Activated naive CD4-positive, alpha-beta T cell treated with anti-CD3 and anti-CD28 coated beads, Interleukin-2, amount 10 ng/mL, durations not matched to agents 7 days and 5 days (primary cell): ENCODE measurements around the gene L3MBTL3.
"Not testable (repeated sequence)": the region's sequence is repeated elsewhere in the genome, so short reads cannot be mapped to it uniquely, and the experiment has no call there.

Experiments used
- CTCF ChIA-PET: fragments of 350-600 bp; sonication (Branson Sonifier 250); formaldehyde crosslinking; loops from one replicate; lab custom pipeline; 2021; ENCODE audit warnings: antibody characterized with exemption; lab: Charles Lee
- DNase-seq: peaks from one replicate; pipeline ENCODE4 v3.0.0-alpha.2; 2020
- H3K27ac Mint-ChIP-seq: one replicate; pipeline ENCODE4 v1.8.0; 2021; ENCODE audit warnings: mild to moderate bottlenecking, moderate library complexity, mixed read lengths
- H3K27me3 Mint-ChIP-seq: one replicate; pipeline ENCODE4 v1.8.0; 2021; ENCODE audit warnings: mild to moderate bottlenecking, mixed read lengths
- H3K36me3 Mint-ChIP-seq: one replicate; pipeline ENCODE4 v1.8.0; 2021; ENCODE audit warnings: mixed read lengths
- H3K4me1 Mint-ChIP-seq: one replicate; pipeline ENCODE4 v1.8.0; 2021; ENCODE audit warnings: mixed read lengths
- H3K4me3 Mint-ChIP-seq: one replicate; pipeline ENCODE4 v1.8.0; 2021; ENCODE audit warnings: mild to moderate bottlenecking, moderate library complexity, mixed read lengths
- H3K9me3 Mint-ChIP-seq: one replicate; pipeline ENCODE4 v1.8.0; 2021; ENCODE audit warnings: mixed read lengths

L3MBTL3 gene

DNA sequence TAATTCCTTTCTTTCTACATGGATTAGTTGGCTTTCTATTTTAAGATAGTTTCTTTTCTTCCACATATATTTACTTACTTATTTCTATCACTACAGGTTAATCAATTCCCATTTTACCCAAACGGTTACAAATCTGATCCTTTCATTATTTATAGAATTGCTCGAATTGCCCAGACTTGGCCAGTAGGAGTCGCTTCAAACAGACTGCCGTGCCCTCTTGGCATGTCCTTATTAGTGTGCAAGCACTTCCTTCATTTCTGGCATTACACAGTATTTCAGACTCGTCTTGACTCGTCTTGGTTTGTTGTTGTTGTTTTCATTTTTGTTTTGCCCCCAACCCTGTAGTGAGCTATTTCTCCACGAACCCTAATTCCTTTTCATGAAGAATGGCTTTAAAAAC, 129.8 kb downstream of the L3MBTL3 start:
- no peaks in the 10 kb centered on the region for H3K27me3 Mint-ChIP-seq
- H3K4me3 Mint-ChIP-seq = no peak overlapping the region
- CTCF ChIA-PET = no interaction called here
- H3K27ac Mint-ChIP-seq = no peak overlapping the region
- peak; percentile 33 for DNase-seq
- peaks cover 5% of the 10 kb centered on the region for H3K9me3 Mint-ChIP-seq
- peaks cover 9% of the 10 kb centered on the region for H3K4me1 Mint-ChIP-seq
- H3K36me3 Mint-ChIP-seq = peaks cover 71% of the 10 kb centered on the region

DNA sequence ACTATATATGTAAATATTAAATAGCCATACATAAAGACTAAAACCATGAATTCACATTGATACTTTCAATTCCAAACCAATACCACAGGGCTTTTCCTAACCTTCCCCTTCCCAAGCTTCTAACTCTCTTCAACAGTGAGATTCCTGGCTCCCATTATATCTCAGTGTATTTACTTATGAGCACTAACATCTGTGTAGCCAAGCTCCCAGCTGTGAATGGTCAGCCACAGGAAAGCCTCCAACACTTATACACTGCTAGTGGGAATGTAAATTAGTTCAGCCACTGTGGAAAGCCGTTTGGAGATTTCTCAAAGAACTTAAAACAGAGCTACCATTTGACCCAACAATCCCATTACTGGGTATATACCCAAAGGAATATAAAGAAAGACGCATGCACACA, 130.6 kb downstream of the L3MBTL3 start:
- peaks cover 64% of the 10 kb centered on the region for H3K36me3 Mint-ChIP-seq
- CTCF ChIA-PET, DNase-seq, H3K27me3 Mint-ChIP-seq, H3K4me1 Mint-ChIP-seq, H3K9me3 Mint-ChIP-seq, H3K4me3 Mint-ChIP-seq, H3K27ac Mint-ChIP-seq: not testable (repeated sequence)

DNA sequence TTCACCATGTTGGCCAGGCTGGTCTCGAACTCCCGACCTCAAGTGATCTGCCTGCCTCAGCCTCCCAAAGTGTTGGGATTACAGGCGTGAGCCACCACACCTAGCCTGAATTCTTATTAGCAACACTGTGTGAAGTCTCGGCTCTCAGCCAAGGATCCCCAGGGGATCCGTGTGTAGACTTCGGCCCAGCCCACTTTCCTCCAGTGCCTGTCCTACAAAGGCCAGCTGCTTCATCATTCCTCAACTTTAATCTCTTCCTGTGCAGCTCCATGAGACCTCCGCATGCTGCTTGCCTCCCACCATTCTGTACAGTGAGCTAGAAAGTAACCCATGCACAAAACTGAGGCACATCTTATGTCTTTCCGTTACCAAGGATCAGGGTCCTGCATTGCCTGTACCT, 132.5 kb downstream of the L3MBTL3 start:
- Mint-ChIP-seq H3K27me3 (no peaks in the 10 kb centered on the region), H3K4me1 (peaks cover 9% of the 10 kb centered on the region), H3K4me3 (no peak overlapping the region), H3K36me3 (peaks cover 59% of the 10 kb centered on the region), H3K9me3 (peaks cover 5% of the 10 kb centered on the region), H3K27ac (no peak overlapping the region)
- no peak for DNase-seq
- CTCF ChIA-PET = no interaction called here

DNA sequence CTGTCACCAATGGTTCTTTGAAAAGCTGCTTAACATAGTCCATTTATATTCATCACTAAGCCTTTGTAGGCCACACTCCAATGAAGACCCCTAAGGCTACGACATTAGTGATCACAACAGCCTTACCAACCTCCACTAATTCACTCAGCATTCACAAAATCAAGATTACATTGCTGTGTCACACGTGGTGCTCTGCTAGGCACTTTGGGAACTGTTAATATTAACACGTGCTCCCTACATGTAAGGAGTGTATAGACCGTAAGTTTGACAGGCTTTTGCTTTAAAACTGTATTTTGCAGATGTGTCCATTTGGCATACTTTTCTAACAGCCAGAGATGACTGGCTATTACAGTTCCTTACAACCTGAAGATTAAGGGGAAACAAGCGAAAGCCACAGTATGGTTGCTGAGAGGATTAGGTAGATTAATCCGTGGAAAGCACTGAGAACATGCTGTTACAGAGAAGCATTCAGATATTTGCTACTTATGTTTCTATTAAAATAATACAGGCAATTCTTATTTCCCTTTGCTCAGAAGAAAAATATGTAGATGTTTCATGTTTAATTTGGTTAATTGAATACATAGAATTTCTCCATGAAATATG, 134.6 kb downstream of the L3MBTL3 start:
- Mint-ChIP-seq H3K4me3 (no peak overlapping the region), H3K27ac (no peak overlapping the region), H3K4me1 (peaks cover 9% of the 10 kb centered on the region), H3K36me3 (peaks cover 49% of the 10 kb centered on the region), H3K9me3 (peaks cover 5% of the 10 kb centered on the region), H3K27me3 (no peaks in the 10 kb centered on the region)
- CTCF ChIA-PET = no interaction called here
- no peak for DNase-seq

DNA sequence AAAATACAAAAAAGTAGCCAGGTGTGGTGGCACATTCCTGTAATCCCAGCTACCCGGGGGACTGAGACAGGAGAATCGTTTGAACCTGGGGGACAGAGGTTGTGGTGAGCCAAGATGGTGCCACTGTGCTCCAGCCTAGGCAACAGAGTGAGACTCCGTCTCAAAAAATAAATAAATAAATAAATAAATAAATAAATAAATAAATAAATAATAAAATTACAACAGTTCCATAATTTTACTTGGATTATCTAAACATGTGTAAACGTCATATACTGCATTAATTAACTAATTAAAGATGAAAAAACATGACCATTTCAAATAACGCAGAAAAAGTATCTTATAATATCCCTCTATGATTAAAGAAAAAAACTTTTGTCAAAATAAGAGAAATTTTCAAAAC, 138.5 kb downstream of the L3MBTL3 start:
- Mint-ChIP-seq H3K4me3 (no peak overlapping the region), H3K27me3 (no peaks in the 10 kb centered on the region), H3K27ac (no peak overlapping the region), H3K36me3 (peaks cover 43% of the 10 kb centered on the region), H3K9me3 (peaks cover 9% of the 10 kb centered on the region), H3K4me1 (peaks cover 2% of the 10 kb centered on the region)
- DNase-seq = no peak
- CTCF ChIA-PET = no interaction called here

DNA sequence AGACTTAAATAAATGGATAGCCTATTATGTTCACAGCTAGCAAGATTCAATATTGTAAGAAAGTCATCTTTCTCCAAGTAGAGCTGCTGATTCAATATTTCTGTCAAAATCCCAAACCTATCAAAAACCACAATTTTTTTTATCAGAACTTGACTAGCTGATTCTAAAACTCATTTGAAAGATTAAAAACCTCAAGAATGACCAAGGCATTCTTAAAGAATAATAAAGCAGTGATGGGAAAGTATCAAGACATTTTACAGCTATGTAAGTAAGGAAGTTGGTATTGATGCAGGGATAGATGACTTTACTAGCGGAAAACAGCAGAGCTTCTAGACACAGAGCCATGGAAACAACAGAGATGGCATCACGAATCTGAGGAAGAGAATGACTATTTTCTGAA, 139.7 kb downstream of the L3MBTL3 start:
- Mint-ChIP-seq H3K9me3 (peaks cover 9% of the 10 kb centered on the region), H3K27me3 (no peaks in the 10 kb centered on the region), H3K27ac (no peak overlapping the region), H3K36me3 (peaks cover 38% of the 10 kb centered on the region), H3K4me1 (no peaks in the 10 kb centered on the region), H3K4me3 (no peak overlapping the region)
- CTCF ChIA-PET = no interaction called here
- DNase-seq = no peak

DNA sequence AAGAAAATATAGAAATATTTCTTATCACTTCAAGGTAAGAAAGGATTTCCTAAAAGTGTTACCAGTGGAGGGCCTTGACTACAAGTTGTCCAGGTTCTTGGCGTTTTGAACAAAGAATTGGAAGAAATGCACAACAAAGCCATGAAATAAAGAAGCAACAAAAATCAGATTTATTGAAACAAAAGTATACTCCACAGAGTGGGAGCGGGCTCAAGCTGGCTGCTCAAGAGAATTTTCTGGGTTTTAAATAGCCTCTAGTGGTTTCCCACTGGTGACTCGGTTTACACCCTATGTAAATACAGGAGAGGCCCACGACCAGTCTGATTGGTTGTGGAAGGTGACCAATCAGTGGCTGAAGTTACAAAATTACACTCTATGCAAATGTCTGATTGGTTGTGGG, 140.2 kb downstream of the L3MBTL3 start:
- DNase-seq = no peak
- Mint-ChIP-seq H3K27ac (no peak overlapping the region), H3K4me3 (no peak overlapping the region), H3K36me3 (peaks cover 42% of the 10 kb centered on the region), H3K4me1 (no peaks in the 10 kb centered on the region), H3K9me3 (peaks cover 9% of the 10 kb centered on the region), H3K27me3 (no peaks in the 10 kb centered on the region)
- CTCF ChIA-PET = no interaction called here

DNA sequence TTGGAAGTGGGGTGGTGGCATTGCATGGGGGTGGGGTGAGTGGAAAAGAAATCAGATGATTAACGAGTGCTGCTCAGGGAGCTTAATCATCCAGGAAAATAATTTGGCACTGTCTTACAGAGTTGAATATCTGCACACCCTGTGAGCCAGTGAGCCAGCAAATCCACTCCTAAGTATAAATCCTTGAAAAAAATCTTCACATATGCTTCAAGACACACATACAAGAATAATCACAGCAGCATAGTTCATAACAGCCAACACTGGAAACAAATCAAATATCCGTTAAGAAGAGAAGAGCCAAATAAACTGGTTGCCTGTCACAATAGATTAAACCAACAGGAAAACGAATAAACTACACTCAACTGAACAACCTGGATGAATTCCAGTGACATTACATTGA, 141.6 kb downstream of the L3MBTL3 start:
- DNase-seq = no peak
- H3K27ac Mint-ChIP-seq = no peak overlapping the region
- CTCF ChIA-PET = no interaction called here
- H3K27me3 Mint-ChIP-seq = no peaks in the 10 kb centered on the region
- peaks cover 46% of the 10 kb centered on the region for H3K36me3 Mint-ChIP-seq
- H3K4me3 Mint-ChIP-seq = no peak overlapping the region
- no peaks in the 10 kb centered on the region for H3K4me1 Mint-ChIP-seq
- peaks cover 9% of the 10 kb centered on the region for H3K9me3 Mint-ChIP-seq

DNA sequence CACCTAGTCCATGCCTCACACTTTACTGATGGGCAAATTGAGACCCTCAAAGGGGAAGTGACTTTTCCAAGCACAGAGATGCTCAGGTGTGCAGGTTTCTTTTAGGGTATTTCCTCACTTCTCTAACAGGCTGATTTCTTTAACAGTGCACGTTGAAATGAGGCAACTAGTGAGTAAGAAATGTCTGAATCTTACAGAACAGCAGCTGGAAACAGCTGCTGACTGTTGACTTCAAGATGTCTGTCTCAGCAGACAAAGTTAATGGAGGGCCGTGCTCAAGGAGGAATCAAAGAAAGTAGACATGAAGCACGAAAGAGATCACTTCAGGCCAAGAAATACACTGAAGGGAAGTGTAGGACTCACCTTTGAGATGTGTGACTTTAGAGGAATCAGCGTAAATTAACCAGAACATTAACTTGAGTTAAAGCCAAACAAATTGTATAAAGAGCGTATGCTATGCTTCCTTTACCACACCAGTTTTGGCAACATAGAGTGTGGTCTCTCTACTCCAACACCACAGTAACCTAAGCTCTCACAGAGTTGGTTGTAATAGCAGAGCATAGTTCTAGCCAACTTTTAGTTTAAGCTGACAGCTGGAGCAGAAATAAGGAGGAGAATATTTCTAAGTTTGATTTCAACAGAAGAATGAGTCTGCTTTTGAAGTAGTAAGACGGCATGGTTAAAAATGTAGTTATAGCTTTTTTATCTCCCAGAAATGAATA, 143.5 kb downstream of the L3MBTL3 start:
- Mint-ChIP-seq H3K27ac (no peak overlapping the region), H3K9me3 (peaks cover 9% of the 10 kb centered on the region), H3K4me1 (peaks cover 2% of the 10 kb centered on the region), H3K36me3 (peaks cover 56% of the 10 kb centered on the region), H3K27me3 (peaks cover 5% of the 10 kb centered on the region), H3K4me3 (no peak overlapping the region)
- no peak for DNase-seq
- CTCF ChIA-PET = no interaction called here

DNA sequence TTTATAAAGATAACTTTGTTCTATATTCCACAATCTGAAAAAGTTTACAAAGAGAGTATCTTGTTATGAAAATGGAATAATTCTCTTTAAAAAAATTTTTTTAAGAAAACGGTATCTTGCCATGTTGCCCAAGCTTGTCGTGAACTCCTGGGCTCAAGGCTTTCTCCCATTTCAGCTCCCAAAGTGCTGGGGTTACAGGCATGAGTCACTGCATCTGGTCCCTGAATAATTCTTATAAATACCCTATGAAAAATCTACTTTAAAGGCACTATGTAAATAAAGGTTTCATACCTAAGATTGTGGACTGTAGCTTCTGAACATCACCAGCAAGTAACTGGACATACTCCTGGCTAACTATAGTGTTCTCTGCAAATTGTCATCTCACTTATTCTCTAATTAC, 144.0 kb downstream of the L3MBTL3 start:
- CTCF ChIA-PET = no interaction called here
- Mint-ChIP-seq H3K9me3 (peaks cover 9% of the 10 kb centered on the region), H3K4me3 (no peak overlapping the region), H3K4me1 (peaks cover 2% of the 10 kb centered on the region), H3K27ac (no peak overlapping the region), H3K27me3 (peaks cover 5% of the 10 kb centered on the region), H3K36me3 (peaks cover 60% of the 10 kb centered on the region)
- no peak for DNase-seq

DNA sequence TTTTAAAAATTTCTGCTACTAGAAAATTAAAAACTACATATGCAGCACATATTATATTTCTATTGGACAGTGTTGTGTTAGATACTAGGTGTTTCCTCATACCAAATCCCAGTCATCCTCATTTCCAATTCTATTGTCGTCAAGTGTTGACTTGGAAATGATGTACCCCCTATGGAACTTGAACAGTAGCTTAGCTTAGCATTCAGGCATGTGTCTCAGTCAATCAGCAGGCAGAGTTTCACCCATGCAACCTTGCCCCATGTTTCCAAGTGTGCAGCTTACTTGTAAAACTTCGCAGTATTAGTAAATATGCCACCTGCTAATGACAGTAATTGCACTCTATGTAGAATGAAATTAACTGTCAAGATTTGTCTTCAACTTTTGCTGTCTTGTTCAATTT, 144.9 kb downstream of the L3MBTL3 start:
- peaks cover 6% of the 10 kb centered on the region for H3K9me3 Mint-ChIP-seq

DNA sequence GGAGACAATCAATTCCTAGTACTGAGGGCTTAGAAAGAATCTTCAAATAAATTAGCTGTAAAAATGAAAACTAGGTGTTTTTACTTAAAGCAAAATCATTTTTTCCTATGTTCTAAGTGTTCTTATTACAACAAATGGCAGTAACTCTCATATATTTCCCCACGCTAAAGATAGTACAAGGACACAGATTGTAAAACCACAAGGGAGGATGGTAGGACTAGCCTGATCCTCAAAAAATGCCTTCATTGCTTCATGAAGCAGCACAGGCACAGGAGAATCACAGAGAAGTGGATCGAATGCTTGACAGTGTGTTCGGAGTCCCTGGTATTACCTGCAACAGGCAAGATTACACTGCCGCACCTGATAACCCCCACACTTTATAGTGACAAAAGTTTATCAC, 145.9 kb downstream of the L3MBTL3 start:
- peaks cover 5% of the 10 kb centered on the region for H3K27me3 Mint-ChIP-seq
- CTCF ChIA-PET = interaction anchor here (0.8 kb wide), 1 partner anchor 59 kb away, joined by 3 read pairs; no protein-coding TSS in a partner anchor
- H3K9me3 Mint-ChIP-seq = peaks cover 2% of the 10 kb centered on the region
- H3K4me3 Mint-ChIP-seq = no peak overlapping the region
- peaks cover 2% of the 10 kb centered on the region for H3K4me1 Mint-ChIP-seq
- no peak for DNase-seq
- H3K36me3 Mint-ChIP-seq = peaks cover 48% of the 10 kb centered on the region
- H3K27ac Mint-ChIP-seq = no peak overlapping the region

More for the DNA sequence above, 144.9 kb downstream of the L3MBTL3 start:
- H3K4me3 Mint-ChIP-seq = no peak overlapping the region
- peaks cover 2% of the 10 kb centered on the region for H3K4me1 Mint-ChIP-seq
- H3K27ac Mint-ChIP-seq = no peak overlapping the region
- peaks cover 5% of the 10 kb centered on the region for H3K27me3 Mint-ChIP-seq
- H3K36me3 Mint-ChIP-seq = peaks cover 57% of the 10 kb centered on the region
- CTCF ChIA-PET = no interaction called here
- DNase-seq = no peak

DNA sequence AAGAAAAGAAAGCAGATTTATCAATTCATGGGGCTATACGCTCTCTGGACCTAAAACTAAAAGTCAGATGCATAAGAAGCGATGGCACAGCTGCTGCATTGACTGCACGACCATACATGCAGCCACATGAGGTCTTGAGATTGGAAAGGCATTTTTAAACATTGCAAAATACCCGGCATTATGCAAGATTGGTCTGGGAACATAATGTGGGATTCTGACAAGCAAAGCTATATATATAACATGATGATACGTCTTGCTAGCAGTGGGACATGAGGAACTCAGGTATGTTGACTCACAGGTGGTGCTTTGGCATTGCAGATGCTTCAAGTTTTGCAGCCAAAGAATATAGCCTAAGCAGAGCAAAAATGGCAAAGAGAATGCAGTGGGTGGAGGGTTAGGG, 149.3 kb downstream of the L3MBTL3 start:
- H3K9me3 Mint-ChIP-seq = peaks cover 25% of the 10 kb centered on the region
- H3K27me3 Mint-ChIP-seq = peaks cover 5% of the 10 kb centered on the region
- H3K36me3 Mint-ChIP-seq = peaks cover 56% of the 10 kb centered on the region
- no peak overlapping the region for H3K4me3 Mint-ChIP-seq
- no peak overlapping the region for H3K27ac Mint-ChIP-seq
- CTCF ChIA-PET = no interaction called here
- H3K4me1 Mint-ChIP-seq = peaks cover 2% of the 10 kb centered on the region
- no peak for DNase-seq

DNA sequence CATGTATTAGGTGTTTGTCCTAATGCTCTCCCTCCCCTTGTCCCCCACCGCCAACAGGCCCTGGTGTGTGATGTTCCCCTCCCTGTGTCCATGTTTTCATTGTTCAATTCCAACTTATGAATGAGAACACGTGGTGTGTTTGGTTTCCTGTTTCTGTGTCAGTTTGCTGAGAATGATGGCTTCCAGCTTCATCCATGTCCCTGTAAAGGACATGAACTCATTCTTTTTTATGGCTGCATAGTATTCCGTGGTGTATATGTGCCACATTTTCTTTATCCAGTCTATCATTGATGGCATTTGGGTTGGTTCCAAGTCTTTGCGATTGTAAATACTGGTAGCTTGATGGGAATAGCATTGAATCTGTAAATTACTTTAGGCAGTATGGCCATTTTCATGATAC, 151.8 kb downstream of the L3MBTL3 start:
- DNase-seq, H3K4me3 Mint-ChIP-seq, CTCF ChIA-PET, H3K27me3 Mint-ChIP-seq, H3K27ac Mint-ChIP-seq, H3K4me1 Mint-ChIP-seq: not testable (repeated sequence)
- H3K36me3 Mint-ChIP-seq = peaks cover 59% of the 10 kb centered on the region
- peaks cover 32% of the 10 kb centered on the region for H3K9me3 Mint-ChIP-seq

DNA sequence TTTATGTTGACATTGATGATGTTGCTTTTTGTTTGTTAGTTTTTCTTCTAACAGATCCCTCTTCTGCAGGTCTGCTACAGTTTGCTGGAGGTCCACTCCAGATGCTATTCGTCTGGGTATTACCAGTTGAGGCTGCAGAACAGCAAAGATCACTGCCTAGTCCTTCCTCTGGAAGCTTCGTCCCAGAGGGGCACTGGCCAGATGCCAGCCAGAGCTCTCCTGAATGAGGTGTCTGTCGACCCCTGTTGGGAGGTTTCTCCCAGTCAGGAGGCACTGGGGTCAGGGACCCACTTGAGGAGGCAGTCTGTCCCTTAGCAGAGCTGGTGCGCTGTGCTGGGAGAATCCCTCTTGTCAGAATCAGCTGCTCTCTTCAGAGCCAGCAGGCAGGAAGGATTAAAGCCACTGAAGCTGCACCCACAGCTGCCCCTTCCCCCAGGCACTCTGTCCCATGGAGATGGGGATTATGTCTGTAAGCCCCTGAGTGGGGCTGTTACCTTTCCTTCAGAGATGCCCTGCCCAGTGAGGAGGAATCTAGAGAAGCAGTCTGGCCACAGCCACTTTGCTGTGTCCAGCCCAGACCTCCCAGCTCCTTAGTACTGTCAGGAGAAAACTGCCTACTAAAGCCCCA, 155.1 kb downstream of the L3MBTL3 start:
- H3K27ac Mint-ChIP-seq, H3K27me3 Mint-ChIP-seq, CTCF ChIA-PET, H3K4me3 Mint-ChIP-seq, DNase-seq: not testable (repeated sequence)
- peaks cover 14% of the 10 kb centered on the region for H3K4me1 Mint-ChIP-seq
- H3K36me3 Mint-ChIP-seq = peaks cover 70% of the 10 kb centered on the region
- H3K9me3 Mint-ChIP-seq = peaks cover 34% of the 10 kb centered on the region
